ENCODE measurements around the gene KIFAP3. TPM values are rescaled to one million over a fixed set of nuclear protein-coding genes. Genes with fewer than 3 reads are reported as not detected.

KIFAP3 gene
- total and polyA plus RNA-seq, 2 of the 8 experiments (the other 6 are each of a cell fraction or from before 2014, with no cell fraction given), result 1.3 to 3.2 TPM

DNA sequence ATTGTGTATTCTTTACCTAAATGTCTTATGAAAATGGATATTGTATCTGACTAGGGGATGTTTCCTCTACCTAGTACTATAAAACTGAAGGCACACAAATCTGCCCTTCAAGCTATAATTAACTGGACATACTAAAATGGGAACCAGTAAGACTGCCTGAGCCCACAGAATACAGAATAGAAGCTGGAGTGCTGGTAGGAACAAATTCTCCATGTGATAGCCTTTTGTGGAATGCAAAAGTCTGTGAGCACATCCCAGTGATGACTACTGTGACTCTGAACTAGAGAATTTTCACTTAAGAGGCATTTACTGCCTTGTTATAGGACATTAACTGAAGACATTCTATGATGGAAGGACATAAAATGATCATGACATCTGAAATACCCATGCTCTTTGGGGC is 30.3 kb downstream of the KIFAP3 start:
- no peaks in the 10 kb centered on the region for H3K79me2 ChIP-seq (ENCODE audit: control insufficient read depth in 1 of 2, insufficient read depth in 2 of 2, low read length in 2 of 2)
- no peak overlapping the region for H2AFZ ChIP-seq (ENCODE audit: low read length)
- H4K8ac ChIP-seq (ENCODE audit: extremely low read depth, insufficient read depth, low read length), result no peak overlapping the region
- H3K79me1 ChIP-seq (ENCODE audit: low read depth, low read length), result no peaks in the 10 kb centered on the region
- H3K23ac ChIP-seq (ENCODE audit: insufficient read length), result no peak overlapping the region
- no peak overlapping the region for H3K14ac ChIP-seq (ENCODE audit: insufficient read length)
- FAIRE-seq (no peak), DNase-seq (ENCODE audit: low read depth in 1 of 2, low spot score in 2 of 2) (no peak)
- no peak overlapping the region for H3K56ac ChIP-seq (replicated peaks; ENCODE audit: insufficient read length, low read depth, low read length)
- ChIA-PET POLR2A (ENCODE audit: partially characterized antibody) (no interaction called here), CTCF (ENCODE audit: partially characterized antibody) (interaction anchor here (1.4 kb wide), 1 partner anchor 34 kb away, joined by 3 read pairs; no protein-coding TSS in a partner anchor)
- H3K4me1 ChIP-seq (replicated peaks in 1 of 4; ENCODE audit: control insufficient read depth in 3 of 4, insufficient read depth in 4 of 4, low read length in 3 of 4), result no peaks in the 10 kb centered on the region
- H2BK20ac ChIP-seq (ENCODE audit: low read length), result no peak overlapping the region
- H2AK5ac ChIP-seq (ENCODE audit: low read depth, low read length), result no peak overlapping the region
- H4K20me1 ChIP-seq (replicated peaks in 1 of 2; ENCODE audit: control insufficient read depth in 1 of 2, insufficient read depth in 2 of 2, low read length in 2 of 2), result no peaks in the 10 kb centered on the region
- H3K18ac ChIP-seq (ENCODE audit: extremely low read depth, low read length), result no peak overlapping the region
- H2BK12ac ChIP-seq (ENCODE audit: low read depth, low read length), result no peak overlapping the region
- H2BK120ac ChIP-seq (replicated peaks; ENCODE audit: low read depth, low read length), result no peak overlapping the region
- no peaks in the 10 kb centered on the region for H3K27me3 ChIP-seq (replicated peaks in 1 of 4; ENCODE audit: control insufficient read depth in 3 of 4, extremely low read depth in 1 of 4, insufficient read depth in 3 of 4, low read length in 3 of 4)
- no peak overlapping the region for H3K9ac ChIP-seq (replicated peaks in 1 of 4; ENCODE audit: extremely low read depth in 1 of 4, low read depth in 3 of 4, low read length in 3 of 4)
- H2BK5ac ChIP-seq (ENCODE audit: low read depth, low read length), result no peak overlapping the region
- H3K4me2 ChIP-seq (ENCODE audit: insufficient read depth in 1 of 2, low read depth in 2 of 2, low read length in 2 of 2), result no peak overlapping the region
- H4K5ac ChIP-seq (ENCODE audit: insufficient read length, low read depth, low read length), result no peak overlapping the region
- no peaks in the 10 kb centered on the region for H3K9me3 ChIP-seq (ENCODE audit: insufficient read depth in 2 of 2, low read depth in 1 of 2, low read length in 1 of 2)
- no peak overlapping the region for H4K91ac ChIP-seq (replicated peaks; ENCODE audit: insufficient read length, low read length)
- TF ChIP-seq, protein P1, sequence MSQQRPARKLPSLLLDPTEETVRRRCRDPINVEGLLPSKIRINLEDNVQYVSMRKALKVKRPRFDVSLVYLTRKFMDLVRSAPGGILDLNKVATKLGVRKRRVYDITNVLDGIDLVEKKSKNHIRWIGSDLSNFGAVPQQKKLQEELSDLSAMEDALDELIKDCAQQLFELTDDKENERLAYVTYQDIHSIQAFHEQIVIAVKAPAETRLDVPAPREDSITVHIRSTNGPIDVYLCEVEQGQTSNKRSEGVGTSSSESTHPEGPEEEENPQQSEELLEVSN (IDR thresholded peaks at IDR 0.05), result no peak
- TF ChIP-seq SIX5 (IDR thresholded peaks at IDR 0.05; ENCODE audit: low read depth, low read length), result no peak
- TF ChIP-seq RFX5 (IDR thresholded peaks at IDR 0.05; ENCODE audit: borderline replicate concordance, low read depth, low read length), result no peak
- TF ChIP-seq, protein P2, sequence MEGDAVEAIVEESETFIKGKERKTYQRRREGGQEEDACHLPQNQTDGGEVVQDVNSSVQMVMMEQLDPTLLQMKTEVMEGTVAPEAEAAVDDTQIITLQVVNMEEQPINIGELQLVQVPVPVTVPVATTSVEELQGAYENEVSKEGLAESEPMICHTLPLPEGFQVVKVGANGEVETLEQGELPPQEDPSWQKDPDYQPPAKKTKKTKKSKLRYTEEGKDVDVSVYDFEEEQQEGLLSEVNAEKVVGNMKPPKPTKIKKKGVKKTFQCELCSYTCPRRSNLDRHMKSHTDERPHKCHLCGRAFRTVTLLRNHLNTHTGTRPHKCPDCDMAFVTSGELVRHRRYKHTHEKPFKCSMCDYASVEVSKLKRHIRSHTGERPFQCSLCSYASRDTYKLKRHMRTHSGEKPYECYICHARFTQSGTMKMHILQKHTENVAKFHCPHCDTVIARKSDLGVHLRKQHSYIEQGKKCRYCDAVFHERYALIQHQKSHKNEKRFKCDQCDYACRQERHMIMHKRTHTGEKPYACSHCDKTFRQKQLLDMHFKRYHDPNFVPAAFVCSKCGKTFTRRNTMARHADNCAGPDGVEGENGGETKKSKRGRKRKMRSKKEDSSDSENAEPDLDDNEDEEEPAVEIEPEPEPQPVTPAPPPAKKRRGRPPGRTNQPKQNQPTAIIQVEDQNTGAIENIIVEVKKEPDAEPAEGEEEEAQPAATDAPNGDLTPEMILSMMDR (IDR thresholded peaks at IDR 0.05; ENCODE audit: control extremely low read depth in 1 of 3, insufficient read depth in 1 of 3, low read depth in 1 of 3, low read length in 3 of 3), result no peak
- no peak for TF ChIP-seq JUN (IDR thresholded peaks at IDR 0.05; ENCODE audit: low read depth, low read length)
- TF ChIP-seq KDM1A (IDR thresholded peaks at IDR 0.05; ENCODE audit: borderline replicate concordance, low read length), result no peak
- TF ChIP-seq, protein P3, sequence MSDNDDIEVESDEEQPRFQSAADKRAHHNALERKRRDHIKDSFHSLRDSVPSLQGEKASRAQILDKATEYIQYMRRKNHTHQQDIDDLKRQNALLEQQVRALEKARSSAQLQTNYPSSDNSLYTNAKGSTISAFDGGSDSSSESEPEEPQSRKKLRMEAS (IDR thresholded peaks at IDR 0.05), result no peak
- no peak for TF ChIP-seq POLR2AphosphoS5 (IDR thresholded peaks at IDR 0.05; ENCODE audit: low read depth, low read length)
- TF ChIP-seq RBBP5 (IDR thresholded peaks at IDR 0.05; ENCODE audit: borderline replicate concordance, low read depth, low read length), result no peak
- no peak for TF ChIP-seq GABPA (IDR thresholded peaks at IDR 0.05; ENCODE audit: borderline replicate concordance, insufficient read depth, low read length)
- TF ChIP-seq EP300 (IDR thresholded peaks at IDR 0.05; ENCODE audit: borderline replicate concordance in 1 of 2, low read depth in 2 of 2, low read length in 2 of 2), result no peak
- TF ChIP-seq SRF (IDR thresholded peaks at IDR 0.05; ENCODE audit: low read depth, low read length), result no peak
- H2BK15ac ChIP-seq (ENCODE audit: low read length), result no peak overlapping the region
- no peak overlapping the region for H3K4me3 ChIP-seq (ENCODE audit: extremely low read depth in 1 of 4, insufficient read depth in 2 of 4, low read depth in 3 of 4, low read length in 4 of 4)
- H3K27ac ChIP-seq (ENCODE audit: low read depth, low read length), result no peak overlapping the region
- no peaks in the 10 kb centered on the region for H3K23me2 ChIP-seq (ENCODE audit: low read depth, low read length)
- H3K36me3 ChIP-seq (ENCODE audit: control insufficient read depth in 2 of 4, insufficient read depth in 4 of 4, low read length in 3 of 4), result no peaks in the 10 kb centered on the region
- no peak overlapping the region for H3K4ac ChIP-seq (replicated peaks; ENCODE audit: insufficient read length, low read depth, low read length)

Measured in H1 (cell line).